Measurements from ENCODE around the gene SP140L. TPM values are rescaled to one million over a fixed set of nuclear protein-coding genes. Genes with fewer than 3 reads are reported as not detected.

The SP140L gene
- total and polyA plus RNA-seq, 2 of the 8 experiments (the other 6 are each of a cell fraction or from before 2014, with no cell fraction given), result 0.36 to 1.5 TPM

DNA sequence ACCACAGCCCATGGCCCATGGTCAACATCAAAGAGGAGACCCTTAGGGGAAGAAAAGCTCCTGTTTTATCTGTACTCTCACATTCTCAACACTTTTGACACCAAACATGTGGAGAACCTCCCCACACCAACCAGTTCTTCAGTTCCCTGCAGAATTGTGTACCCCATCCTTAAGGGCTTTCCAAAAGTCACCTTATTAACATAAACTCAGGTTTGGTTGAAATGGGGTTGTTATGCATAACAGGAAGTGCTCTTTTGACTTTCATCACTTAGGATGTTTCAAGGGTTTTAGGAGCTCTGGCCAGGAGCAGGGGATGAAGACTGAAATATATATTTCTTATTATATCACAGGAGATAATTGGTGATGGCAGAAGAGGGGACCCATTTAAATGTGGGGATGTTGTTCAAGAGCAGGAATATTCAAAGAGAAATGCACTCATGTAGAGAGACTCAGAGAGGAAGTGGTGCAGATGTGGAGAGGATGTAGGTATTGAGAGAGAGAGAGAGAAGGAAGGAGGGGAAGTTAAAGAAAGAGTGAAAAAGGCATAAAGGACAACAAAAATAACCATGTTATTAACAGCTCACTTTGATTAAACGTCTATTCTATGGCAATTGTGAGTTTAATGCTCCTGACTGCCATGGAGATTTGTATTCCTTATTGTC, 35.2 kb downstream of the SP140L start:
- CTCF ChIA-PET (ENCODE audit: partially characterized antibody), result interaction anchor here (1.4 kb wide), 1 partner anchor 30 kb away, joined by 3 read pairs; no protein-coding TSS in a partner anchor
- H3K56ac ChIP-seq (replicated peaks; ENCODE audit: insufficient read length, low read depth, low read length), result no peak overlapping the region
- no peaks in the 10 kb centered on the region for H3K36me3 ChIP-seq (ENCODE audit: control insufficient read depth in 2 of 4, insufficient read depth in 4 of 4, low read length in 3 of 4)
- H2BK20ac ChIP-seq (ENCODE audit: low read length), result no peak overlapping the region
- no peaks in the 10 kb centered on the region for H3K79me1 ChIP-seq (ENCODE audit: low read depth, low read length)
- no peak overlapping the region for H4K91ac ChIP-seq (replicated peaks; ENCODE audit: insufficient read length, low read length)
- no peak overlapping the region for H2BK15ac ChIP-seq (ENCODE audit: low read length)
- no peaks in the 10 kb centered on the region for H3K4me1 ChIP-seq (replicated peaks in 1 of 4; ENCODE audit: control insufficient read depth in 3 of 4, insufficient read depth in 4 of 4, low read length in 3 of 4)
- no peak overlapping the region for H3K9ac ChIP-seq (replicated peaks in 1 of 4; ENCODE audit: extremely low read depth in 1 of 4, low read depth in 3 of 4, low read length in 3 of 4)
- H4K5ac ChIP-seq (ENCODE audit: insufficient read length, low read depth, low read length), result no peak overlapping the region
- no peak overlapping the region for H3K4me3 ChIP-seq (ENCODE audit: extremely low read depth in 1 of 4, insufficient read depth in 2 of 4, low read depth in 3 of 4, low read length in 4 of 4)
- H3K18ac ChIP-seq (ENCODE audit: extremely low read depth, low read length), result no peak overlapping the region
- WGBS, 2 experiments (ENCODE audit: extremely low coverage in 1 of 2, insufficient coverage in 1 of 2, insufficient read length in 1 of 2, insufficient replicate concordance in 2 of 2, low coverage in 1 of 2, low lambda C conversion rate in 2 of 2, missing lambda C conversion rate in 1 of 2), result 86% methylated on average over 1 of the region's 1 CpG; no CpG with 5 or more reads in 1 of the 2 experiments
- H2BK12ac ChIP-seq (ENCODE audit: low read depth, low read length), result no peak overlapping the region
- H3K14ac ChIP-seq (ENCODE audit: insufficient read length), result no peak overlapping the region
- no peaks in the 10 kb centered on the region for H4K20me1 ChIP-seq (replicated peaks in 1 of 2; ENCODE audit: control insufficient read depth in 1 of 2, insufficient read depth in 2 of 2, low read length in 2 of 2)
- no peaks in the 10 kb centered on the region for H3K27me3 ChIP-seq (replicated peaks in 1 of 4; ENCODE audit: control insufficient read depth in 3 of 4, extremely low read depth in 1 of 4, insufficient read depth in 3 of 4, low read length in 3 of 4)
- H3K4ac ChIP-seq (replicated peaks; ENCODE audit: insufficient read length, low read depth, low read length), result no peak overlapping the region
- no peak overlapping the region for H4K8ac ChIP-seq (ENCODE audit: extremely low read depth, insufficient read depth, low read length)
- FAIRE-seq, result no peak
- H3K9me3 ChIP-seq (ENCODE audit: insufficient read depth in 2 of 2, low read depth in 1 of 2, low read length in 1 of 2), result peaks cover 0 to 6% of the 10 kb centered on the region in 2 experiments; a peak in 1 of 4 replicates
- H3K23ac ChIP-seq (ENCODE audit: insufficient read length), result no peak overlapping the region
- H3K27ac ChIP-seq (ENCODE audit: low read depth, low read length), result no peak overlapping the region
- H3K79me2 ChIP-seq (ENCODE audit: control insufficient read depth in 1 of 2, insufficient read depth in 2 of 2, low read length in 2 of 2), result no peaks in the 10 kb centered on the region
- POLR2A ChIA-PET (ENCODE audit: partially characterized antibody), result no interaction called here
- no peak overlapping the region for H2BK120ac ChIP-seq (replicated peaks; ENCODE audit: low read depth, low read length)
- H2BK5ac ChIP-seq (ENCODE audit: low read depth, low read length), result no peak overlapping the region
- H2AK5ac ChIP-seq (ENCODE audit: low read depth, low read length), result no peak overlapping the region
- no peak for DNase-seq (ENCODE audit: low read depth in 1 of 2, low spot score in 2 of 2)
- H2AFZ ChIP-seq (ENCODE audit: low read length), result no peak overlapping the region
- no peak overlapping the region for H3K4me2 ChIP-seq (ENCODE audit: insufficient read depth in 1 of 2, low read depth in 2 of 2, low read length in 2 of 2)
- no peaks in the 10 kb centered on the region for H3K23me2 ChIP-seq (ENCODE audit: low read depth, low read length)
- TF ChIP-seq CHD2 (IDR thresholded peaks at IDR 0.05; ENCODE audit: low read length) (no peak), SP4 (IDR thresholded peaks at IDR 0.05; ENCODE audit: low read length) (no peak), EP300 (IDR thresholded peaks at IDR 0.05; ENCODE audit: borderline replicate concordance in 1 of 2, low read depth in 2 of 2, low read length in 2 of 2) (no peak), NRF1 (IDR thresholded peaks at IDR 0.05; ENCODE audit: low read depth, low read length) (no peak), HDAC6 (IDR thresholded peaks at IDR 0.05; ENCODE audit: low read depth, low read length) (no peak), HDAC2 (IDR thresholded peaks at IDR 0.05; ENCODE audit: borderline replicate concordance in 1 of 2, low read depth in 2 of 2, low read length in 2 of 2) (no peak), PHF8 (conservative IDR thresholded peaks at IDR 0.05; ENCODE audit: low read depth, low read length) (no peak), NANOG (IDR thresholded peaks at IDR 0.05; ENCODE audit: insufficient read depth, low read depth, low read length, poor library complexity, severe bottlenecking) (no peak), TBP (IDR thresholded peaks at IDR 0.05; ENCODE audit: low read depth, low read length) (no peak)
- TF ChIP-seq, protein P1, sequence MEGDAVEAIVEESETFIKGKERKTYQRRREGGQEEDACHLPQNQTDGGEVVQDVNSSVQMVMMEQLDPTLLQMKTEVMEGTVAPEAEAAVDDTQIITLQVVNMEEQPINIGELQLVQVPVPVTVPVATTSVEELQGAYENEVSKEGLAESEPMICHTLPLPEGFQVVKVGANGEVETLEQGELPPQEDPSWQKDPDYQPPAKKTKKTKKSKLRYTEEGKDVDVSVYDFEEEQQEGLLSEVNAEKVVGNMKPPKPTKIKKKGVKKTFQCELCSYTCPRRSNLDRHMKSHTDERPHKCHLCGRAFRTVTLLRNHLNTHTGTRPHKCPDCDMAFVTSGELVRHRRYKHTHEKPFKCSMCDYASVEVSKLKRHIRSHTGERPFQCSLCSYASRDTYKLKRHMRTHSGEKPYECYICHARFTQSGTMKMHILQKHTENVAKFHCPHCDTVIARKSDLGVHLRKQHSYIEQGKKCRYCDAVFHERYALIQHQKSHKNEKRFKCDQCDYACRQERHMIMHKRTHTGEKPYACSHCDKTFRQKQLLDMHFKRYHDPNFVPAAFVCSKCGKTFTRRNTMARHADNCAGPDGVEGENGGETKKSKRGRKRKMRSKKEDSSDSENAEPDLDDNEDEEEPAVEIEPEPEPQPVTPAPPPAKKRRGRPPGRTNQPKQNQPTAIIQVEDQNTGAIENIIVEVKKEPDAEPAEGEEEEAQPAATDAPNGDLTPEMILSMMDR (IDR thresholded peaks at IDR 0.05; ENCODE audit: control extremely low read depth in 1 of 3, insufficient read depth in 1 of 3, low read depth in 1 of 3, low read length in 3 of 3), result no peak

All from H1 (cell line).